ENCODE results near the gene RSPO3.

GRCh38 chr6:127201321-127201720, 82.8 kb downstream of the RSPO3 start:
- TF ChIP-seq CTCF (conservative IDR thresholded peaks at IDR 0.05; ENCODE audit: low read depth, low read length) (no peak), EZH2phosphoT487 (IDR thresholded peaks at IDR 0.05; ENCODE audit: borderline replicate concordance, low read length) (no peak)

Data from PC-3 (cell line).